ENCODE results near the gene INTS13. TPM values are rescaled to one million over a fixed set of nuclear protein-coding genes. Genes with fewer than 3 reads are reported as not detected.

INTS13 gene
- total and polyA plus RNA-seq, 2 of the 4 experiments (the other 2 are of a cell fraction) = 9.9 to 31.9 TPM

- Histone ChIP-seq H2AK5ac (ENCODE audit: low read depth, low read length) (no peak overlapping the region), H3K27me3 (ENCODE audit: control insufficient read depth, insufficient read depth, low read length) (no peaks in the 10 kb centered on the region), H2BK20ac (ENCODE audit: low read depth, low read length) (no peak overlapping the region), H3K23ac (ENCODE audit: low read depth, low read length) (no peak overlapping the region), H4K5ac (ENCODE audit: low read depth, low read length) (no peak overlapping the region), H3K79me1 (ENCODE audit: low read depth in 1 of 2, low read length in 2 of 2) (peaks cover 0 to 44% of the 10 kb centered on the region in 2 experiments; a peak in 3 of 4 replicates), H3K4me2 (ENCODE audit: low read depth, low read length) (0 out of 2 replicates have a peak overlapping the region, but pooled peaks have one; percentile 4), H3K27ac (ENCODE audit: insufficient read depth, low read length) (no peak overlapping the region), H2BK15ac (ENCODE audit: low read depth, low read length) (no peak overlapping the region), H3K36me3 (ENCODE audit: control insufficient read depth, insufficient read depth, low read length) (no peaks in the 10 kb centered on the region), H2BK5ac (ENCODE audit: low read depth, low read length, poor library complexity, severe bottlenecking) (no peak overlapping the region), H2AFZ (replicated peaks; ENCODE audit: low read length, poor library complexity) (no peak overlapping the region), H4K8ac (ENCODE audit: low read depth in 2 of 2, low read length in 2 of 2) (no peak overlapping the region), H3K56ac (ENCODE audit: extremely low read depth, insufficient read depth, low read length) (no peak overlapping the region), H3K9ac (ENCODE audit: low read depth, low read length) (no peak overlapping the region), H3K9me1 (ENCODE audit: insufficient read depth, low read length) (no peaks in the 10 kb centered on the region), H4K20me1 (ENCODE audit: insufficient read depth, low read length) (peaks cover 31% of the 10 kb centered on the region), H3K9me3 (ENCODE audit: control insufficient read depth, insufficient read depth, low read length) (no peaks in the 10 kb centered on the region), H3K18ac (ENCODE audit: low read depth, low read length) (no peak overlapping the region), H2AK9ac (replicated peaks; ENCODE audit: low read depth, low read length, poor library complexity) (no peak overlapping the region), H3K4ac (ENCODE audit: low read depth, low read length) (no peak overlapping the region), H2BK120ac (ENCODE audit: low read depth, low read length) (no peak overlapping the region), H3K4me3 (ENCODE audit: insufficient read depth, low read depth, low read length) (no peak overlapping the region), H4K91ac (ENCODE audit: insufficient read depth, low read depth, low read length) (no peak overlapping the region), H3K14ac (replicated peaks; ENCODE audit: low read depth, low read length) (no peak overlapping the region), H3K4me1 (ENCODE audit: control insufficient read depth, insufficient read depth, low read length) (no peaks in the 10 kb centered on the region; the same call in 1 of the 2 replicates)
- no CpG with 5 or more reads among the region's 1 CpG for WGBS, 2 experiments (ENCODE audit: extremely low coverage in 2 of 2, insufficient read length in 1 of 2)
- ChIA-PET CTCF (no interaction called here), POLR2A (ENCODE audit: unreplicated experiment) (no interaction called here)
- intact Hi-C loops (cut with micrococcal nuclease) (no loop called here), in situ Hi-C loops (cut with MboI; ENCODE audit: low sequenced_read_pairs) (no loop called here), dilution Hi-C loops (cut with HindIII; ENCODE audit: low sequenced_read_pairs, unreplicated experiment) (no loop called here)
- TF ChIP-seq ELK1 (IDR thresholded peaks at IDR 0.05; ENCODE audit: borderline replicate concordance, low read depth, low read length) = no peak
- TF ChIP-seq MXI1 (IDR thresholded peaks at IDR 0.05; ENCODE audit: borderline replicate concordance, low read depth, low read length) = no peak
- no TSS peak for BruUV-seq (replicated peaks)
- ATAC-seq (ENCODE audit: low read depth) (no peak), DNase-seq (no peak)
Observed at GRCh38 chr12:26941215-26941594, 3.4 kb upstream of the INTS13 start.

Measured in IMR-90 (cell line).